Measurements from ENCODE around the gene TNN. TPM values are rescaled to one million over a fixed set of nuclear protein-coding genes. Genes with fewer than 3 reads are reported as not detected.

TNN gene
- total and polyA plus RNA-seq, 8 donors, result 0.38 to 2.5 (median 1.9) TPM; not detected in 1

- no peak for TF ChIP-seq CTCF (IDR thresholded peaks at IDR 0.05)
- ATAC-seq (no peak), DNase-seq (peak in 2 of 4 donors; percentile 57 to 65)
- Histone ChIP-seq H3K36me3 (no peaks in the 10 kb centered on the region), H3K4me1 (peaks cover 4 to 38% of the 10 kb centered on the region in 2 donors), H3K27me3 (no peaks in the 10 kb centered on the region), H3K4me3 (no peak overlapping the region), H3K27ac (peak overlapping the region in 1 of 2 donors; percentile 33), H3K9me3 (no peaks in the 10 kb centered on the region)
- intact Hi-C loops (cut with DNase I), result no loop called here
Observed at GRCh38 chr1:175124861-175125260, 57.2 kb downstream of the TNN start.

- Histone ChIP-seq H3K9me3 (no peaks in the 10 kb centered on the region), H3K4me3 (no peak overlapping the region), H3K27ac (no peak overlapping the region), H3K36me3 (no peaks in the 10 kb centered on the region), H3K27me3 (no peaks in the 10 kb centered on the region), H3K4me1 (peaks cover 8 to 44% of the 10 kb centered on the region in 2 donors)
- TF ChIP-seq CTCF (IDR thresholded peaks at IDR 0.05), result no peak
- DNase-seq (no peak), ATAC-seq (no peak)
- intact Hi-C loops (cut with DNase I), result no loop called here
Observed at GRCh38 chr1:175126347-175126746, 58.7 kb downstream of the TNN start.

GRCh38 chr1:175127565-175127964 lies 59.9 kb downstream of the TNN start:
- Histone ChIP-seq H3K4me1 (peaks cover 8 to 44% of the 10 kb centered on the region in 2 donors), H3K9me3 (no peaks in the 10 kb centered on the region), H3K27ac (peak overlapping the region in 1 of 2 donors; percentile 60), H3K36me3 (no peaks in the 10 kb centered on the region), H3K27me3 (no peaks in the 10 kb centered on the region), H3K4me3 (no peak overlapping the region)
- TF ChIP-seq CTCF (IDR thresholded peaks at IDR 0.05), result no peak
- no peak for DNase-seq
- no peak for ATAC-seq
- intact Hi-C loops (cut with DNase I), result no loop called here

GRCh38 chr1:175128523-175128922 lies 60.9 kb downstream of the TNN start:
- peaks cover 8 to 44% of the 10 kb centered on the region in 2 donors for H3K4me1 ChIP-seq
- intact Hi-C loops (cut with DNase I), result no loop called here
- ATAC-seq (no peak), DNase-seq (no peak)
- peak overlapping the region; percentile 24 to 60 for H3K27ac ChIP-seq
- no peaks in the 10 kb centered on the region for H3K27me3 ChIP-seq
- TF ChIP-seq CTCF (IDR thresholded peaks at IDR 0.05), result no peak
- H3K9me3 ChIP-seq, result no peaks in the 10 kb centered on the region
- no peak overlapping the region for H3K4me3 ChIP-seq
- H3K36me3 ChIP-seq, result no peaks in the 10 kb centered on the region

- no peak overlapping the region for H3K4me3 ChIP-seq
- peak in 2 of 4 donors; percentile 77 to 80 for DNase-seq
- no peaks in the 10 kb centered on the region for H3K9me3 ChIP-seq
- no peaks in the 10 kb centered on the region for H3K27me3 ChIP-seq
- H3K4me1 ChIP-seq, result peaks cover 8 to 44% of the 10 kb centered on the region in 2 donors
- peak; percentile 32 for ATAC-seq
- intact Hi-C loops (cut with DNase I), result no loop called here
- TF ChIP-seq CTCF (IDR thresholded peaks at IDR 0.05), result no peak
- H3K27ac ChIP-seq, result peak overlapping the region; percentile 50 to 60
- H3K36me3 ChIP-seq, result no peaks in the 10 kb centered on the region
Observed at GRCh38 chr1:175129182-175129581, 61.5 kb downstream of the TNN start.

Data from left lung (tissue), 10 donors.